Glutamatergic neuron (in vitro differentiated cells): ENCODE results near the gene MAGEA11. TPM values are rescaled to one million over a fixed set of nuclear protein-coding genes. Genes with fewer than 3 reads are reported as not detected.

Experiments
- DNase-seq: peaks from one replicate; pipeline ENCODE4 v3.0.0; 2022
- H3K27ac Mint-ChIP-seq: one replicate; pipeline ENCODE4 v1.8.0; 2020; ENCODE audit warnings: mild to moderate bottlenecking, mixed read lengths, inconsistent platforms; ENCODE audit not compliant: unreplicated experiment
- H3K27me3 Mint-ChIP-seq: one replicate; pipeline ENCODE4 v1.8.0; 2020; ENCODE audit warnings: mild to moderate bottlenecking, moderate library complexity, mixed read lengths, inconsistent platforms; ENCODE audit not compliant: unreplicated experiment
- H3K36me3 Mint-ChIP-seq: one replicate; pipeline ENCODE4 v1.8.0; 2020; ENCODE audit warnings: mild to moderate bottlenecking, mixed read lengths, inconsistent platforms; ENCODE audit not compliant: unreplicated experiment
- H3K4me1 Mint-ChIP-seq: one replicate; pipeline ENCODE4 v1.8.0; 2020; ENCODE audit warnings: mild to moderate bottlenecking, low read depth, mixed read lengths, inconsistent platforms; ENCODE audit not compliant: unreplicated experiment
- H3K4me3 Mint-ChIP-seq: one replicate; pipeline ENCODE4 v1.8.0; 2020; ENCODE audit warnings: mild to moderate bottlenecking, mixed read lengths, inconsistent platforms; ENCODE audit not compliant: unreplicated experiment
- H3K9me3 Mint-ChIP-seq: one replicate; pipeline ENCODE4 v1.8.0; 2020; ENCODE audit warnings: mild to moderate bottlenecking, moderate library complexity, mixed read lengths, inconsistent platforms; ENCODE audit not compliant: unreplicated experiment
- total RNA-seq: library from RNA; stranded (reverse); fragmentation: NEBNext Ultra II Directional; extraction: Animal tissue kit (Norgen Biotek cat#: 25700); gene quantifications from one replicate; pipeline ENCODE4 v1.2.1, GENCODE V29; 2021; ENCODE audit not compliant: unreplicated experiment
- TF ChIP-seq, protein P1 (sequence below): fragments of 200-600 bp; sonication (generic); IDR thresholded peaks from one replicate; pipeline ENCODE4 v1.5.0; 2021; ENCODE audit not compliant: partially characterized antibody, unreplicated experiment

Gene MAGEA11
- total RNA-seq, 1 donor from 2014 or later: not detected

DNA sequence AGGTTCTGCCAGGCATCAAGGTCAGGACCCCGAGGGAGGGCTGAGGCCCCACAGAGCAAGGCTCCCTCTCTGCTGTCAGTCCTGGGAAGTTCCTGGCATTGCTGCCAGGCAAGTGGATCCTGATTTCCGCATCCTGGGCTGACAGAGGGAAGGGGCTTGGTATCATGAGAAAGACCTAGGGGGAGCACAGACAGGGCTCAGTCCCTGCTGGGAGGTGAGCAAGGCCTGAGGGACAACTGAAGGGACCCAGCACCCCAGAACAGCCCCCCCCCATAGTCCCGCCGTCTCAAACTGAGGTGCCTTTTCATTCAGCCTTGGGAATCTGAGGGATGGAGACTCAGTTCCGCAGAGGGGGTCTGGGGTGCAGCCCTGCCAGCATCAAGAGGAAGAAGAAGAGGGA, 971 bp downstream of the MAGEA11 start:
- no peak for DNase-seq
- Mint-ChIP-seq H3K4me3 (no peak overlapping the region), H3K36me3 (no peaks in the 10 kb centered on the region), H3K9me3 (no peaks in the 10 kb centered on the region), H3K27ac (no peak overlapping the region), H3K27me3 (peaks cover under 1% of the 10 kb centered on the region), H3K4me1 (no peaks in the 10 kb centered on the region)
- TF ChIP-seq, protein P1, sequence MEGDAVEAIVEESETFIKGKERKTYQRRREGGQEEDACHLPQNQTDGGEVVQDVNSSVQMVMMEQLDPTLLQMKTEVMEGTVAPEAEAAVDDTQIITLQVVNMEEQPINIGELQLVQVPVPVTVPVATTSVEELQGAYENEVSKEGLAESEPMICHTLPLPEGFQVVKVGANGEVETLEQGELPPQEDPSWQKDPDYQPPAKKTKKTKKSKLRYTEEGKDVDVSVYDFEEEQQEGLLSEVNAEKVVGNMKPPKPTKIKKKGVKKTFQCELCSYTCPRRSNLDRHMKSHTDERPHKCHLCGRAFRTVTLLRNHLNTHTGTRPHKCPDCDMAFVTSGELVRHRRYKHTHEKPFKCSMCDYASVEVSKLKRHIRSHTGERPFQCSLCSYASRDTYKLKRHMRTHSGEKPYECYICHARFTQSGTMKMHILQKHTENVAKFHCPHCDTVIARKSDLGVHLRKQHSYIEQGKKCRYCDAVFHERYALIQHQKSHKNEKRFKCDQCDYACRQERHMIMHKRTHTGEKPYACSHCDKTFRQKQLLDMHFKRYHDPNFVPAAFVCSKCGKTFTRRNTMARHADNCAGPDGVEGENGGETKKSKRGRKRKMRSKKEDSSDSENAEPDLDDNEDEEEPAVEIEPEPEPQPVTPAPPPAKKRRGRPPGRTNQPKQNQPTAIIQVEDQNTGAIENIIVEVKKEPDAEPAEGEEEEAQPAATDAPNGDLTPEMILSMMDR: no peak

DNA sequence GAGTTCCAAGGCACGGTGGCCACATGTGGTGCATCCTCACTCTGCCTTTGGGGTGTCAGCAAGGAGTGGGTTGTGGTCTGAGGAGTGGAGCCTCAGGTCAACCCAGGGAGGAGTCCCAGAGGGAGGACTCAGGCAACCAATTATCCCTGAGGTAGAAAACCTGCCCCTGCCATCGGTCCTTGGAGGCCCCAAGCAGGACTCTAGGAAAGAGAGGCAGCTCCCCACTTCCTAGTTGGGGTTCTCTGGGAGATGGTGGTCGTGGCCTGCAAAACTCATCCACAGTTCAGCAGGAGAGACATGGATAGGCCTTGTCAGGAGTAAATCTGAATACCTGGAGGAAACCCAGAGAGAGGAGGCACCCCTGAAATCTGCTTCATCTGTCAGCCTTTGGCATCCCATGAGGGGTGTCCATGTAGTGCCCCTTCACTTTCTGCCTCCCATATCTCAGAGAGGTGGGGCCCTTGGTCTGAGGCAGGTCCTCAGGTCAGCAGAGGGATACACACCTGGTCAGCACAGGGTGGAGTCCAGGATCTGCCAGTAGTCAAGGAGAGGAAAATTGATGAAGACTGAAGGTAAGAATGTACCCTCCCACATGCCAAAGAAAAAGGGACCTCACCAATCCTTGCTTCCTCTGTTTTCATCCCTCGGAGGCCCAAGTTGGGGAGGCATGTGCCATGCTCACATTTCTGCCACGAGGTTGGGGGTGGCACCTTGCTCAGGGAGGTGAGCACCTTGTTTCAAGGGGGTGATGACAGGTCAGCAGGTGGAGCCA, 1.6 kb downstream of the MAGEA11 start:
- Mint-ChIP-seq H3K36me3 (no peaks in the 10 kb centered on the region), H3K27ac (no peak overlapping the region), H3K4me1 (no peaks in the 10 kb centered on the region), H3K9me3 (no peaks in the 10 kb centered on the region), H3K4me3 (no peak overlapping the region), H3K27me3 (peaks cover 2% of the 10 kb centered on the region)
- TF ChIP-seq, protein P1: no peak
- DNase-seq: no peak

DNA sequence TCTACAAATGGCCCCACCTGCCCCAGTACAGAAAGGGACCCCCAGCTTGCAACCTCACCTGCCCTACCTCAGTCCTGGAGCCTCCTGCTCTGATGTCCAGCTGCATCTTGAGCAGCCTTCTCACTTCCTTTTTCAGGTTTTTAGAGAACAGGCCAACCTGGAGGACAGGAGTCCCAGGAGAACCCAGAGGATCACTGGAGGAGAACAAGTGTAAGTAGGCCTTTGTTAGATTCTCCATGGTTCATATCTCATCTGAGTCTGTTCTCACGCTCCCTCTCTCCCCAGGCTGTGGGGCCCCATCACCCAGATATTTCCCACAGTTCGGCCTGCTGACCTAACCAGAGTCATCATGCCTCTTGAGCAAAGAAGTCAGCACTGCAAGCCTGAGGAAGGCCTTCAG, 3.6 kb downstream of the MAGEA11 start:
- H3K4me1 Mint-ChIP-seq: peaks cover 1% of the 10 kb centered on the region
- no peak overlapping the region for H3K27ac Mint-ChIP-seq
- no peak for DNase-seq
- H3K36me3 Mint-ChIP-seq: no peaks in the 10 kb centered on the region
- peaks cover 1% of the 10 kb centered on the region for H3K9me3 Mint-ChIP-seq
- peaks cover 2% of the 10 kb centered on the region for H3K27me3 Mint-ChIP-seq
- TF ChIP-seq, protein P1: no peak
- H3K4me3 Mint-ChIP-seq: no peak overlapping the region

DNA sequence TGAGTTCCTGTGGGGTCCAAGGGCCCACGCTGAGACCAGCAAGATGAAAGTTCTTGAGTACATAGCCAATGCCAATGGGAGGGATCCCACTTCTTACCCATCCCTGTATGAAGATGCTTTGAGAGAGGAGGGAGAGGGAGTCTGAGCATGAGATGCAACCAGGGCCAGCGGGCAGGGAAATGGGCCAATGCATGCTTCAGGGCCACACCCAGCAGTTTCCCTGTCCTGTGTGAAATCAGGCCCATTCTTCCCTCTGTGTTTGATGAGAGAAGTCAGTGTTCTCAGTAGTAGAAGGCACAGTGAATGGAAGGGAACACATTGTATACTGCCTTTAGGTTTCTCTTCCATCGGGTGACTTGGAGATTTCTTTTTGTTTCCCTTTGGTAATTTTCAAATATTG, 4.8 kb downstream of the MAGEA11 start:
- TF ChIP-seq, protein P1: no peak
- peaks cover 2% of the 10 kb centered on the region for H3K27me3 Mint-ChIP-seq
- peaks cover 1% of the 10 kb centered on the region for H3K9me3 Mint-ChIP-seq
- no peaks in the 10 kb centered on the region for H3K36me3 Mint-ChIP-seq
- no peak for DNase-seq
- peaks cover 4% of the 10 kb centered on the region for H3K4me1 Mint-ChIP-seq
- no peak overlapping the region for H3K27ac Mint-ChIP-seq
- H3K4me3 Mint-ChIP-seq: no peak overlapping the region

DNA sequence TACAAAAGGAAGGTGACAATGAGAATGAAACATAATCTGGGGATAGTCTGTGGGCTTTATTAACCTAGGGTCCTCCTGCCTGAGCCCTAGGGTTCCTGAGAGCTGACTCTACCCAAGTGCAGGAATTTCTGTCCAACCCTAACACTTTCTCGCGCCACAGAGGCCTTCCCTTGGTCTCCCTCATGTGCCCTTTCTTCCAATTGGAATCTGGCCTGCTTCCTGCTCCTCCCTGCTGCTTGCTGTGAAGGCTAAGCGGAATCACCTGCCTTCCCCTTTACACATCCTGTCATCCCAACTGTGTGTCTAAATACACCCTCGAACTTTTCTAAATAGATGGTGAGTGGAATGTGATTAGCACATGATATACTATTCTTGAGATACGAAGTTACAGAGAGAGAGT, 5.9 kb downstream of the MAGEA11 start:
- TF ChIP-seq, protein P1: no peak
- Mint-ChIP-seq H3K4me1 (peaks cover 4% of the 10 kb centered on the region), H3K27ac (no peak overlapping the region), H3K36me3 (no peaks in the 10 kb centered on the region), H3K9me3 (peaks cover 1% of the 10 kb centered on the region), H3K27me3 (peaks cover 2% of the 10 kb centered on the region), H3K4me3 (no peak overlapping the region)
- DNase-seq: no peak
